Caco-2 (cell line): ENCODE data around the gene KCNT2. TPM values are rescaled to one million over a fixed set of nuclear protein-coding genes. Genes with fewer than 3 reads are reported as not detected.

Experiments
- BruUV-seq: library from RNA; stranded (reverse); fragments of 400-500 nt; replicated peaks from 2 replicates; lab custom pipeline; 2021; lab: Mats Ljungman, UMichigan
- CTCF ChIA-PET: fragments of 300-600 bp; sonication (Branson Sonifier 250); formaldehyde crosslinking; loops from one replicate; lab custom pipeline; 2022; ENCODE audit warnings: antibody characterized with exemption; lab: Charles Lee
- POLR2A ChIA-PET: fragments of 300-600 bp; sonication (Branson Sonifier 250); formaldehyde crosslinking; loops from one replicate; lab custom pipeline; 2022; ENCODE audit warnings: antibody characterized with exemption; lab: Charles Lee
- DNase-seq, 2 experiments: peaks; one replicate each; pipeline versions ENCODE4 v3.0.0 to v3.0.0-alpha.2; 2020 to 2022
- H3K27me3 ChIP-seq: replicated peaks from 2 replicates; pipeline ENCODE4 v1.6.0; 2011; ENCODE audit warnings: low read length; ENCODE audit not compliant: control insufficient read depth, insufficient read depth
- H3K36me3 ChIP-seq: 2 replicates; pipeline ENCODE4 v1.5.1; 2011; ENCODE audit warnings: low read length; ENCODE audit not compliant: control insufficient read depth, insufficient read depth
- H3K4me1 ChIP-seq: fragments of 250-450 bp; sonication (Bioruptor Pico); 2 replicates; pipeline ENCODE4 v1.5.1; 2020; ENCODE audit warnings: mild to moderate bottlenecking
- H3K4me3 ChIP-seq: 2 replicates; pipeline ENCODE4 v1.5.1; 2011; ENCODE audit warnings: low read depth, mild to moderate bottlenecking, control low read depth, low read length
- H3K9me3 ChIP-seq: fragments of 250-450 bp; sonication (Bioruptor Pico); 2 replicates; pipeline ENCODE4 v1.5.1; 2020; ENCODE audit warnings: mild to moderate bottlenecking, moderate library complexity
- H3K27ac Mint-ChIP-seq: one replicate; pipeline ENCODE4 v1.8.0; 2022; ENCODE audit warnings: mixed read lengths; ENCODE audit not compliant: unreplicated experiment
- H3K27me3 Mint-ChIP-seq: one replicate; pipeline ENCODE4 v1.8.0; 2022; ENCODE audit warnings: mixed read lengths; ENCODE audit not compliant: insufficient read depth, unreplicated experiment
- H3K36me3 Mint-ChIP-seq: one replicate; pipeline ENCODE4 v1.8.0; 2022; ENCODE audit warnings: mild to moderate bottlenecking, mixed read lengths; ENCODE audit not compliant: insufficient read depth, unreplicated experiment
- H3K4me1 Mint-ChIP-seq: one replicate; pipeline ENCODE4 v1.8.0; 2022; ENCODE audit warnings: low read depth, mixed read lengths; ENCODE audit not compliant: unreplicated experiment
- H3K4me3 Mint-ChIP-seq: one replicate; pipeline ENCODE4 v1.8.0; 2022; ENCODE audit warnings: mild to moderate bottlenecking, moderate library complexity, mixed read lengths; ENCODE audit not compliant: unreplicated experiment
- H3K9me3 Mint-ChIP-seq: one replicate; pipeline ENCODE4 v1.8.0; 2022; ENCODE audit warnings: mixed read lengths; ENCODE audit not compliant: unreplicated experiment
- intact Hi-C: fragments of 100-400 bp; cut with micrococcal nuclease; formaldehyde crosslinking; loops from one replicate; pipeline ENCODE4 v1.10.0; 2022; ENCODE audit not compliant: unreplicated experiment
- microRNA-seq: library from miRNA; unstranded; fragments of <30 nt; microRNA quantifications from one replicate; pipeline ENCODE4 v1.2.0, GENCODE V29; 2022
- total RNA-seq: library from RNA; stranded (reverse); gene quantifications from 2 replicates; pipeline ENCODE4 v1.2.3, GENCODE V29; 2022
- TF ChIP-seq, protein P1 (sequence below), 2 experiments: fragments of 200-600 bp in 1 of 2; IDR thresholded peaks; 1 replicate in 1 of 2; 2 replicates in 1 of 2; pipeline versions ENCODE4 v1.5.1 to v1.8.0; 2011 to 2022; ENCODE audit warnings: antibody characterized with exemption in 1 of 2, control low read depth in 1 of 2, inconsistent platforms in 1 of 2, low read depth in 1 of 2, low read length in 1 of 2, mild to moderate bottlenecking in 1 of 2, moderate library complexity in 1 of 2; ENCODE audit not compliant: insufficient read depth in 1 of 2, severe bottlenecking in 1 of 2, unreplicated experiment in 1 of 2

Gene KCNT2
- total RNA-seq, 1 experiment from 2014 or later = not detected

DNA sequence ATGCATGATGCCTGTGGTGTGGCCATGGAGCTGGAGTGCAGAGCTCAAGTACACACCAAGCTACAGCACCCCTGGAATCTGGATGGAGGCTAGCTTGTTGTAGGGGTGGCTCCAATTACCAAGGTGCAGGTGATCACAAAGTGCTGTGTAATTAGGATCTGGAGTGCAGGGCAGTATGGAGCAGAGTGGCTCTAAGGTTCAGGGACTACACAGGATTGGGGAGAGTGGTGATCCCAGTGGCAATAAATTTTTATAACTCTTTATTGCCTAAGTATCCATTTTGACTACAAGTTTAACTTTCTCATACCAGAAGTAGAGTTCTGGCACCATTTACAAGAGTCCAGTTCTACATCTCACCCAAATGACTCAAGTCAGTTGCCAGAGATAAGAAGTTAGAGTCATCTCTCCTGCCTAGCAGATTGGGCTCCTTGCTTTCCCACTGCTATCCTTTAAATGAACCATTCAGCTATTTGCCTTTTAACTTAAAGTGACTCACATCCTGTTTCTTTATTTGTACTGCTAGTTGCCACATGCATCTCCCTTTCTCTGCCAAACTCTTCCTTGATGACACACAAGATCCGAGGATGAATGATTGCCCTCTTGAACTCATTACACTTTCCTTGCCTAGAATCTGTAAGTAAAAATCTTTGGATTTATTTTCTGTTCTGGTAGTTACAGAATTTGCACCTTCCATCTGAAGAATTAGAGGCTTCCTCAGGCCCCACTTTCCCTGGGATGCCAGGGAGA is 427.2 kb downstream of the KCNT2 start:
- H3K4me3 Mint-ChIP-seq = no peak overlapping the region
- H3K9me3 ChIP-seq = no peaks in the 10 kb centered on the region
- H3K4me1 Mint-ChIP-seq = no peaks in the 10 kb centered on the region
- H3K4me1 ChIP-seq = no peaks in the 10 kb centered on the region
- H3K9me3 Mint-ChIP-seq = no peaks in the 10 kb centered on the region
- H3K4me3 ChIP-seq = no peak overlapping the region
- TF ChIP-seq, protein P1, sequence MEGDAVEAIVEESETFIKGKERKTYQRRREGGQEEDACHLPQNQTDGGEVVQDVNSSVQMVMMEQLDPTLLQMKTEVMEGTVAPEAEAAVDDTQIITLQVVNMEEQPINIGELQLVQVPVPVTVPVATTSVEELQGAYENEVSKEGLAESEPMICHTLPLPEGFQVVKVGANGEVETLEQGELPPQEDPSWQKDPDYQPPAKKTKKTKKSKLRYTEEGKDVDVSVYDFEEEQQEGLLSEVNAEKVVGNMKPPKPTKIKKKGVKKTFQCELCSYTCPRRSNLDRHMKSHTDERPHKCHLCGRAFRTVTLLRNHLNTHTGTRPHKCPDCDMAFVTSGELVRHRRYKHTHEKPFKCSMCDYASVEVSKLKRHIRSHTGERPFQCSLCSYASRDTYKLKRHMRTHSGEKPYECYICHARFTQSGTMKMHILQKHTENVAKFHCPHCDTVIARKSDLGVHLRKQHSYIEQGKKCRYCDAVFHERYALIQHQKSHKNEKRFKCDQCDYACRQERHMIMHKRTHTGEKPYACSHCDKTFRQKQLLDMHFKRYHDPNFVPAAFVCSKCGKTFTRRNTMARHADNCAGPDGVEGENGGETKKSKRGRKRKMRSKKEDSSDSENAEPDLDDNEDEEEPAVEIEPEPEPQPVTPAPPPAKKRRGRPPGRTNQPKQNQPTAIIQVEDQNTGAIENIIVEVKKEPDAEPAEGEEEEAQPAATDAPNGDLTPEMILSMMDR (IDR thresholded peaks at IDR 0.05; ENCODE audit: insufficient read depth in 1 of 2, low read depth in 1 of 2, low read length in 1 of 2, severe bottlenecking in 1 of 2, unreplicated experiment in 1 of 2) = no peak
- H3K27me3 ChIP-seq = no peaks in the 10 kb centered on the region
- H3K36me3 ChIP-seq = no peaks in the 10 kb centered on the region
- BruUV-seq = no TSS peak
- POLR2A ChIA-PET = no interaction called here
- no peak for DNase-seq
- H3K36me3 Mint-ChIP-seq = no peaks in the 10 kb centered on the region
- CTCF ChIA-PET = no interaction called here
- no peaks in the 10 kb centered on the region for H3K27me3 Mint-ChIP-seq
- intact Hi-C loops = no loop called here
- no peak overlapping the region for H3K27ac Mint-ChIP-seq

DNA sequence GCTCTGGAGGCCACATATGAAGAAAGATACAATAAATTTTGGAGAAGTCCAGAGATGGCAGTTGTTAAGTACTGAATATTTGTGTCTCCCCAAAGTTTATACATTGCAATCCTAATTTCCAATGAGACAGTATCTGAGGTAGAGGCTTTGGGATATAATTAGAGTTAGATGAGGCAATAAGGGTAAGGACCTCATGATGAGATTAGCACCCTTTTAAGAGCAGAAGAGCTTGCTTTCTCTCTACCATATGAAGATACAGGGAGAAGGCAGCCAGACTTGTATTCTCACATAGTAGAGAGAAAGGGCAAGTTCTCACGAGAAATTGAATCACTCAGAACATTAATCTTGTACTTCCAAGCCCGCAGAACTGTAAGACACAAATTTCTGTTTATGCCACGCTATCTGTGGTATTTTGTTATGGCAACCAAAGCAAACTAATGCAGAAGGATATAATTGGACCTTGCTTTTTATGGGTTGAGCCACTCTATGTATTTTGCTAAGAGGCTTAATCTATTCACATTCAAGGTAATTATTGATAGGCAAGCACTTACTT is 430.1 kb downstream of the KCNT2 start:
- H3K27ac Mint-ChIP-seq = no peak overlapping the region
- ChIA-PET CTCF (no interaction called here), POLR2A (no interaction called here)
- intact Hi-C loops = no loop called here
- TF ChIP-seq, protein P1 (IDR thresholded peaks at IDR 0.05; ENCODE audit: insufficient read depth in 1 of 2, low read depth in 1 of 2, low read length in 1 of 2, severe bottlenecking in 1 of 2, unreplicated experiment in 1 of 2) = no peak
- no peaks in the 10 kb centered on the region for H3K36me3 ChIP-seq
- no peaks in the 10 kb centered on the region for H3K36me3 Mint-ChIP-seq
- no peaks in the 10 kb centered on the region for H3K9me3 Mint-ChIP-seq
- H3K4me1 ChIP-seq = no peaks in the 10 kb centered on the region
- no peaks in the 10 kb centered on the region for H3K27me3 ChIP-seq
- no peak overlapping the region for H3K4me3 Mint-ChIP-seq
- H3K27me3 Mint-ChIP-seq = no peaks in the 10 kb centered on the region
- no peaks in the 10 kb centered on the region for H3K9me3 ChIP-seq
- BruUV-seq = no TSS peak
- H3K4me3 ChIP-seq = no peak overlapping the region
- H3K4me1 Mint-ChIP-seq = no peaks in the 10 kb centered on the region
- DNase-seq = no peak

Small RNA genes lying within 50 kb of the gene (microRNA-seq; reads per million reads assigned to microRNA genes)
- not detected for gene MIR4735

Other genes with a start within 250 kb of the KCNT2 start
- not detected in 2 replicates for gene CFH, start 43.6 kb upstream of the KCNT2 start, total RNA-seq
- gene CFHR3, start 166.4 kb upstream of the KCNT2 start, total RNA-seq = not detected in 2 replicates
- gene CFHR1, start 211.3 kb upstream of the KCNT2 start, total RNA-seq = not detected in 2 replicates